B cell (primary cell): ENCODE data around the gene NANS.

Source experiments
- CTCF ChIP-seq: fragments of 200-600 bp; IDR thresholded peaks from one replicate; pipeline ENCODE4 v1.8.0; 2022; ENCODE audit warnings: antibody characterized with exemption, mild to moderate bottlenecking
- EZH2 ChIP-seq: IDR thresholded peaks from 2 replicates; pipeline ENCODE4 v1.6.1; 2012; ENCODE audit warnings: borderline replicate concordance, low read depth, mild to moderate bottlenecking, moderate library complexity, low read length; ENCODE audit not compliant: insufficient read depth, poor library complexity, severe bottlenecking

- no peak for TF ChIP-seq CTCF
- TF ChIP-seq EZH2 = no peak
Measured at GRCh38 chr9:98107926-98108325, 51.4 kb downstream of the NANS start.
